ENCODE data around the gene HMMR.
A peak's percentile ranks its signal among the peaks of the same experiment; 100 is the strongest.

HMMR gene

DNA sequence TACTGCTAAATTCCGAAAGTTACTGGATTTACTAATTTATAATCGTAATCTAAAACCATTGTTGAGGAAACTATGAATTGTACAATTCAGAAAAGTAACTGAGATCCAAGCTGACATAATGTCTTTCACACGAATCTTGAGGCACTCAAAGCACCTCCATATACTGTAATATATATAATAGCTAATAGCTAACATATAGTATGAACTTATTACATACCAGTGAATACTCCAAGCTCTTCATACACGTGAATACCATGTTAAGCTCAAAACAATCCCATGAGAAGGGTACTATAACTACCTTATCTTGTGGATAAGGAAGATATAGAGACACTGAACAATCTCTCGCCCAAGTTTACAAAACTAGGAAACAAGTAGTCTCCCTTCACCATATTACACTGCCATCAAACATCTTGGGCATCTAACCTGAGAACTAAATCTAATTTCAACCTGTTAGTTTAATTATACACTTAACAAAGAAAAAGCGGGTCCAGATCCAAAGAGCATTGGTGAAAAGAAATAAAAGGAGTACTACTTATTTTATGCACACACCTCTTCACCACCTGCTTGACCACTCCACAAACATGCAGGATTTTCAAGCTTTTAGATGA lies 1.6 kb upstream of the HMMR start:
- no peak for DNase-seq

GRCh38 chr5:163459462-163459818 lies 992 bp upstream of the HMMR start:
- no peak for DNase-seq

GRCh38 chr5:163459819-163460561 lies 442 bp upstream of the HMMR start, which contains the start of gene NUDCD2:
Gene NUDCD2 (minus strand): TSS chr5:163460102. CDS start chr5:163460050, 52 bp downstream.
- peak; percentile 95 for DNase-seq

DNA sequence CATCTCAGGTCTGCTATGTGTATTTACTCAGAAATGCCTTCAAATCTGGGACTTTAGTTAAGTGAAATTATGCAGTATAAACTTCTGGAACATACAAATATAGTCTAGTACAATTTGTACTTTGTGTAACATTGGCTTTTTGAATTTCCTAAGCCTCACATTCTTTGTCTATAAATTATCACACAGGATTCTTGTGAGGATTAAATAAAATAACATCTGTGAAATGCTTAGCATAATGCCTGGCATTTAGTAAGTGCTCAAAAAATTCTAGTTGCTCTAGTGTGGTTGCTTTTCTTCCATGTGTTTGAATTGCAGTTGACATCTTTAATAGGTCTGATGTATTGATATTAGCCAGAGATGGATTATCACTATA lies 2.6 kb downstream of the HMMR start:
- DNase-seq = no peak

GRCh38 chr5:163467682-163468081 lies 7.2 kb downstream of the HMMR start:
- DNase-seq = no peak

- no peak for DNase-seq
Measured at GRCh38 chr5:163473635-163474243, 13.3 kb downstream of the HMMR start.

DNA sequence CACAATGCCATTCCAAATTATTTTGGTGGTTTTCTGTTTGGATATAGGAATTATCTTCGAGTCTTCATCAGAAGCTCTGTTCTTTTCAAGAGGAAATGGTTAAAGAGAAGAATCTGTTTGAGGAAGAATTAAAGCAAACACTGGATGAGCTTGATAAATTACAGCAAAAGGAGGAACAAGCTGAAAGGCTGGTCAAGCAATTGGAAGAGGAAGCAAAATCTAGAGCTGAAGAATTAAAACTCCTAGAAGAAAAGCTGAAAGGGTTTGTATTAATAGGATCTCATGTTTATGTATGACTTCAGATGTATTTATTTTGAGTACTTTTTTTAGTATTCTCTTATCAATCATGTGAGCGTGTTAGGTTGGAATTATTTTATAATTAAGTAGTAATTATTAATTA lies 15.0 kb downstream of the HMMR start:
- DNase-seq = no peak

- no peak for DNase-seq
Measured at GRCh38 chr5:163478126-163478981, 17.9 kb downstream of the HMMR start.

- no peak for DNase-seq
Measured at GRCh38 chr5:163478982-163479271, 18.5 kb downstream of the HMMR start.

DNA sequence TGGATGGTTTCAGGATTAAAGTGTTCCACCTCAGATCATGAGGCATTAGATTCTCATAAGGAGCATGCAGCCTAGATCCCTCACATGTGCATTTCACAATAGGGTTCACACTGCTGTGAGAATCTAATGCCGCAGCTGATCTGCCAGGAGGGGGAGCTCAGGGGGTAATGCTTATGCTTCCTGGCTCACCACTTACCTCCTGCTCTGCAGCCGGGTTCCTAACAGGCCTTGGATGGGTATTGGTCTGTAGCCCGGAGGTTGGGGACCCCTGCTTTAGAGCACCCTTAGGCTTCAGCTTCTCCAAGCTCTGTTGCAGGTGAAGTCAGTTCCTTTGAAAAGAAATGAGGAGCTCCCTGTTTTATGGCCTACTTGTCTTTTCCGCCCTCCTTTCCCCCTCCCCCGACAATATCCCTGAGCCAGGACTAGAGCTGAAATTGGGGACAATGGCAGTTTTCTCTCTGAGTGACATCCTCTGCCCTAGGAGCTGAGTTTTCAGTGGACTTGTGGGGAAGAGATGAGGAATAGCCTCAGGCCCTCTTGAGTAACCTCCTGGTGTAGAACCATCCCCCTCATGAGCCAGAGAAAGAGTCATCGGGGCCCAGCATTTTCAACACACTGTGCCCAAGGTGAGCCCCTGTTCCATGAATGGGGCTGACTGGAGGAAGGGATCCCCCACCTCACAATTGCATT lies 28.8 kb downstream of the HMMR start:
- peak; percentile 46 for DNase-seq

- no peak for DNase-seq
Measured at GRCh38 chr5:163489745-163490075, 29.3 kb downstream of the HMMR start.

DNA sequence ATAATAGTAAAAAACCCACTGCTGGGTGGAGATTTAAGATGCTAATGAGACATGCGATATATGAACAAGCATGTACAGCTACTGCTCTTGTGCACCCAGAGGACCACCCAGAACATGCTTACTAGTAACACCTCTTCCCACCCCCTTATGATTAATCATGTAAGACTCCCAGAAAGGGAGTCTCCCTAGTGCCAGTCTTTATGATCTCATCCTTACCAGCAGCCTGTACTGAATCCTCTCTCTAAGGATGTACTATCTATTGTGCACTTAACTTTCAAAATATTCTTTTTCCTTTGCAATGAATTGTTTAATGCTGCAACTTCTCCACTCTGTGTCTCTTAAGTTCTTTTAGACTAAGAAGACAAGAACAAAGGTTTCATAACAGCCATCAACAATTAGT lies 35.9 kb downstream of the HMMR start:
- DNase-seq = no peak

- no peak for DNase-seq
Measured at GRCh38 chr5:163497315-163497714, 36.9 kb downstream of the HMMR start.

DNA sequence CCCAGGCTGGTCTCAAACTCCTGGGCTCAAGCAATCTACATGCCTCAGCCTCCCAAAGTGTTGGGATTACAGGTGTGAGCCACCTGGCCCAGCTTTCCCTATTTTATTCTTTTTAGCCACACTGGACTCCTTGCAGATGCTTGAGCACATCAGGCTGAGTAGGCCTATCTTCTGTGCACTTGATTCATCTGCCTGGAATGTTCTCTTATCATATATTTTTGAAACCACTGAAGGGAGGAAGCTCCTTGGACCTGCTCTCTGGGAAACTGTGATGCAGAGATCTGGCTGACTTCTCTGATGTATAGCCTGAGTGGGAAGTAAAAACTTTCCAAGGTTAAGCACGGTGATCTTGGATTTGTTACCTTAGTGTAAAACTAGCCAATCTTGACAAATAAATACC lies 38.5 kb downstream of the HMMR start:
- no peak for DNase-seq

GRCh38 chr5:163502521-163502920 lies 42.1 kb downstream of the HMMR start:
- DNase-seq = no peak

DNA sequence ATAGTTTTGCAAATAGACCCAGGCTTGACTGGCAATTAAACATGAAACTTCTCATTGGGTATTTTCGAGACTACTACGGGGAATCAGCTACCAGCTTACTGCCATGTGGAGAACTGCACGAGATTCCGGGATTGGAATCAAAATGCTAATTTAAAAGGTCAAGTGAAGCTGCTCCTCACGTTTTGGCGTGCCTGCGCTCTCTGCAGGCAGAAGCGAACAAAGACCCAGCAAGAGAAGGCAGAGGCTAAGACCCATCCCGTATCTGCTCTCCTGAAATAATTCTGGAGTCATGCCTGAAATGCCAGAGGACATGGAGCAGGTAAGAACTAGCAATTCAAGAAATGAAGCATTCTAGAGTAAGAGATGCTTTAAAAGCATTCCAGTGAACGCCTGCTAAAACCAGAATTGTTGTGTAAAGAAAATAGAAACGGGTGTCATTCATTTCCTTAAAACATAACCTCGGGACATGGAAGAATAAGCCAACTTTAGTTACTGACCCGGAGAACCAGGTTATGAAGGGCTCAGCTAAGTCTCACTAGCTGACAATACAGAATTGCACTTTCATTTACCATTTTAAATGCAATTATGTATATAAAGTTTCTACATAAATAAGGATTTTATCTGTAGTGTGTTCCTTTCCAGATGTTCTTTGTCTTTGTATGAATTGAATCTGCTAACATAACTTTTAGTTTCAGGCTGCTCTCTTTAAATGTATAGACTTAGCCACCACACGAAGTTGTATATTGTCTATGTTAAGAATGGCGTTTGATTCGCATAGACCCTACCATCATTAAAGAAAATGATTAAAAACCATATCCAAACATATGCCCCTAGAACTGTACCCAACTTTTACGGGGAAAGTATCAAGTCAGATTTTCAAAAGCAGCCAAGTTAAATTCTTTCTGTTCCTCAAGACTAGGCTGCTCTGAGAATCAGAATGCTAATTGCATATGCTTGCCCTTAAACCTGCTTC lies 43.0 kb downstream of the HMMR start:
- peak; percentile 57 for DNase-seq

GRCh38 chr5:163504079-163504931 lies 43.9 kb downstream of the HMMR start:
- peak; percentile 36 for DNase-seq

GRCh38 chr5:163505049-163505367 lies 44.6 kb downstream of the HMMR start:
- DNase-seq = no peak

GRCh38 chr5:163505368-163506094 lies 45.1 kb downstream of the HMMR start, which contains the start of gene MAT2B:
Gene MAT2B (plus strand): TSS chr5:163505619. CDS start chr5:163505687, 68 bp downstream.
- peak; percentile 96 for DNase-seq

- peak; percentile 5 for DNase-seq
Measured at GRCh38 chr5:163506095-163506457, 45.6 kb downstream of the HMMR start.

Measured in CD4-positive, alpha-beta T cell treated with Interleukin-6 for 4 hours (primary cell).